Endometrial microvascular endothelial cells (primary cell): Measurements from ENCODE around the gene RARB. TPM values are rescaled to one million over a fixed set of nuclear protein-coding genes. Genes with fewer than 3 reads are reported as not detected.

ENCODE experiments used
- in situ Hi-C: cut with HindIII; loops from 2 replicates; pipeline ENCODE4 v1.10.0; 2017; ENCODE audit warnings: low sequenced_read_pairs, low pct_unique_long_range_greater_than_20kb; ENCODE audit errors: inconsistent ontology term
- total RNA-seq: library from RNA; depleted of rRNA; stranded (reverse); fragments of >200 nt; gene quantifications from one replicate; pipeline ENCODE4 v1.2.3, GENCODE V29; 2015; ENCODE audit errors: inconsistent ontology term

Gene RARB
- 23.7 TPM for total RNA-seq

GRCh38 chr3:25427942-25428788, at the start of gene RARB:
TSS of gene RARB (plus strand) at chr3:25428263. CDS start at chr3:25428732, 469 bp downstream.
- in situ Hi-C loops: loop anchor here (25.0 kb wide), 1 partner anchor 159 kb away; no protein-coding TSS in a partner anchor

GRCh38 chr3:25378786-25379311, 49.2 kb upstream of the RARB start:
- in situ Hi-C loops: no loop called here

- in situ Hi-C loops: no loop called here
Measured at GRCh38 chr3:25380222-25380739, 47.8 kb upstream of the RARB start.

- in situ Hi-C loops: no loop called here
Measured at GRCh38 chr3:25381083-25381482, 47.0 kb upstream of the RARB start.

GRCh38 chr3:25384471-25384870, 43.6 kb upstream of the RARB start:
- in situ Hi-C loops: no loop called here

GRCh38 chr3:25385807-25386460, 42.1 kb upstream of the RARB start:
- in situ Hi-C loops: no loop called here

- in situ Hi-C loops: no loop called here
Measured at GRCh38 chr3:25386686-25387255, 41.3 kb upstream of the RARB start.

- in situ Hi-C loops: no loop called here
Measured at GRCh38 chr3:25390605-25391004, 37.5 kb upstream of the RARB start.

- in situ Hi-C loops: no loop called here
Measured at GRCh38 chr3:25396251-25396650, 31.8 kb upstream of the RARB start.

GRCh38 chr3:25396686-25397085, 31.4 kb upstream of the RARB start:
- in situ Hi-C loops: no loop called here

- in situ Hi-C loops: no loop called here
Measured at GRCh38 chr3:25397150-25397549, 30.9 kb upstream of the RARB start.

GRCh38 chr3:25400587-25400986, 27.5 kb upstream of the RARB start:
- in situ Hi-C loops: no loop called here

- in situ Hi-C loops: no loop called here
Measured at GRCh38 chr3:25403968-25404367, 24.1 kb upstream of the RARB start.

- in situ Hi-C loops: no loop called here
Measured at GRCh38 chr3:25404569-25404968, 23.5 kb upstream of the RARB start.

- in situ Hi-C loops: no loop called here
Measured at GRCh38 chr3:25405335-25405734, 22.7 kb upstream of the RARB start.

- in situ Hi-C loops: no loop called here
Measured at GRCh38 chr3:25410703-25411102, 17.4 kb upstream of the RARB start.

GRCh38 chr3:25412269-25412668, 15.8 kb upstream of the RARB start:
- in situ Hi-C loops: no loop called here

GRCh38 chr3:25416176-25416575, 11.9 kb upstream of the RARB start:
- in situ Hi-C loops: no loop called here

GRCh38 chr3:25418596-25418995, 9.5 kb upstream of the RARB start:
- in situ Hi-C loops: no loop called here
